ENCODE results near the gene TMF1. TPM values are rescaled to one million over a fixed set of nuclear protein-coding genes. Genes with fewer than 3 reads are reported as not detected.

TMF1 gene
- total RNA-seq, 1 donor from 2014 or later = 32.2 TPM

- DNase-seq (ENCODE audit: low read depth, low spot score) = peak; percentile 73
Observed at GRCh38 chr3:69013253-69014021, 38.7 kb downstream of the TMF1 start, which contains the start of gene EOGT. EOGT (minus strand) TSS chr3:69013684; CDS start chr3:69009846, 3,838 bp downstream.

- DNase-seq (ENCODE audit: low read depth, low spot score) = no peak
Observed at GRCh38 chr3:69012800-69013252, 39.3 kb downstream of the TMF1 start.

- no peak for DNase-seq (ENCODE audit: low read depth, low spot score)
Observed at GRCh38 chr3:69012100-69012799, 39.9 kb downstream of the TMF1 start.

GRCh38 chr3:69011096-69011730, 40.9 kb downstream of the TMF1 start:
- DNase-seq (ENCODE audit: low read depth, low spot score) = no peak

- DNase-seq (ENCODE audit: low read depth, low spot score) = peak; percentile 81
Observed at GRCh38 chr3:69009559-69010410, 42.3 kb downstream of the TMF1 start.

GRCh38 chr3:69008980-69009379, 43.2 kb downstream of the TMF1 start:
- peak; percentile 89 for DNase-seq (ENCODE audit: low read depth, low spot score)

GRCh38 chr3:69005791-69006482, 46.2 kb downstream of the TMF1 start:
- no peak for DNase-seq (ENCODE audit: low read depth, low spot score)

GRCh38 chr3:69005071-69005790, 46.9 kb downstream of the TMF1 start:
- no peak for DNase-seq (ENCODE audit: low read depth, low spot score)

- no peak for DNase-seq (ENCODE audit: low read depth, low spot score)
Observed at GRCh38 chr3:69004138-69004537, 48.0 kb downstream of the TMF1 start.

GRCh38 chr3:68999605-69000004, 52.5 kb downstream of the TMF1 start:
- DNase-seq (ENCODE audit: low read depth, low spot score) = no peak

- no peak for DNase-seq (ENCODE audit: low read depth, low spot score)
Observed at GRCh38 chr3:68999158-68999557, 53.0 kb downstream of the TMF1 start.

- no peak for DNase-seq (ENCODE audit: low read depth, low spot score)
Observed at GRCh38 chr3:68997887-68998286, 54.2 kb downstream of the TMF1 start.

GRCh38 chr3:68996356-68996995, 55.7 kb downstream of the TMF1 start:
- DNase-seq (ENCODE audit: low read depth, low spot score) = no peak

- no peak for DNase-seq (ENCODE audit: low read depth, low spot score)
Observed at GRCh38 chr3:68988740-68989139, 63.4 kb downstream of the TMF1 start.

- DNase-seq (ENCODE audit: low read depth, low spot score) = no peak
Observed at GRCh38 chr3:68987322-68987721, 64.8 kb downstream of the TMF1 start.

- no peak for DNase-seq (ENCODE audit: low read depth, low spot score)
Observed at GRCh38 chr3:68986496-68987208, 65.5 kb downstream of the TMF1 start.

GRCh38 chr3:68985146-68985790, 66.9 kb downstream of the TMF1 start:
- no peak for DNase-seq (ENCODE audit: low read depth, low spot score)

- no peak for DNase-seq (ENCODE audit: low read depth, low spot score)
Observed at GRCh38 chr3:68984011-68984530, 68.1 kb downstream of the TMF1 start.

All from pulmonary artery endothelial cell (primary cell).